ENCODE results near the gene PPP2R5C.

- TF ChIP-seq POLR2A (IDR thresholded peaks at IDR 0.05) = no peak
- TF ChIP-seq CTCF (IDR thresholded peaks at IDR 0.05) = no peak
Observed at GRCh38 chr14:101875727-101876554, 114.4 kb downstream of the PPP2R5C start.
